ENCODE results near the gene PRKAR2B.
"Not testable (repeated sequence)": the region's sequence is repeated elsewhere in the genome, so short reads cannot be mapped to it uniquely, and the experiment has no call there.

GRCh38 chr7:107143875-107144274 lies 99.4 kb downstream of the PRKAR2B start:
- not testable (repeated sequence) for TF ChIP-seq CTCF, POLR2A (IDR thresholded peaks at IDR 0.05)

All from prostate gland (tissue), 2 donors.